Measurements from ENCODE around the gene MYH7B. TPM values are rescaled to one million over a fixed set of nuclear protein-coding genes. Genes with fewer than 3 reads are reported as not detected.

Gene MYH7B
- total RNA-seq, 1 experiment from 2014 or later, result 0.98 TPM

DNA sequence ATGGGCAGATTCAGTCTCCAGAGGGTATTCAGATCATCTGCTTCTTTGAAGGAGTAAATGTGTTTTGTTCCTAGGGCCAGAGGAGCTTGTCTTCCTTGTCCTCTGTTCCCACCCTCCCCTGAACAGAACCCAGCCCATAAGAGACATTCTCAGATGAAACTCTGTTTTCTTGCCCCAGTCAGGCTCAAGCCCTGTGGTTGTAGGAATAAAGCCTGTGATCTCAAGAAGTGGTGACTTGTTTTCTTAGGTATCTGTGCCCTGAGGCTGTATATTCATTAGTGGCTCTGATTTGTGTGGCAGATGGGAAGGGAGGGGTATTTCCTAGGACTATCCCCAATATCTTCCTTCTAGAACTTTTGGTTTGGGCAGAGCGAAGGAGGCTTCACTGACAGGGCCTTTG, 27.9 kb upstream of the MYH7B start (continued):
- TF ChIP-seq SMAD4 (CRISPR knock-in tag; IDR thresholded peaks at IDR 0.05) (no peak), PRDM15 (CRISPR knock-in tag; IDR thresholded peaks at IDR 0.05) (no peak), CBFB (CRISPR knock-in tag; IDR thresholded peaks at IDR 0.05; ENCODE audit: low read depth) (no peak)

GRCh38 chr20:34928411-34928810, 27.3 kb upstream of the MYH7B start:
- CTCF ChIA-PET, result no interaction called here
- TF ChIP-seq ZNF232 (CRISPR knock-in tag; IDR thresholded peaks at IDR 0.05) (no peak), CTCF (IDR thresholded peaks at IDR 0.05) (no peak), PRDM15 (CRISPR knock-in tag; IDR thresholded peaks at IDR 0.05) (no peak), CREM (CRISPR knock-in tag; IDR thresholded peaks at IDR 0.05) (no peak), ATF2 (CRISPR knock-in tag; IDR thresholded peaks at IDR 0.05; ENCODE audit: borderline replicate concordance, low read depth) (no peak), GTF2I (CRISPR knock-in tag; conservative IDR thresholded peaks at IDR 0.05) (no peak), E2F1 (CRISPR knock-in tag; IDR thresholded peaks at IDR 0.05) (no peak), RELA (CRISPR knock-in tag; IDR thresholded peaks at IDR 0.05; ENCODE audit: borderline replicate concordance) (no peak), RORB (CRISPR knock-in tag; IDR thresholded peaks at IDR 0.05) (no peak), ZNF121 (CRISPR knock-in tag; IDR thresholded peaks at IDR 0.05) (no peak), ELF4 (CRISPR knock-in tag; IDR thresholded peaks at IDR 0.05; ENCODE audit: low read depth) (no peak), GRHL2 (CRISPR knock-in tag; IDR thresholded peaks at IDR 0.05; ENCODE audit: insufficient replicate concordance, severe bottlenecking) (no peak), OVOL2 (CRISPR knock-in tag; IDR thresholded peaks at IDR 0.05; ENCODE audit: borderline replicate concordance) (no peak), FOXK1 (CRISPR knock-in tag; IDR thresholded peaks at IDR 0.05) (no peak)
- TF ChIP-seq, protein P1, sequence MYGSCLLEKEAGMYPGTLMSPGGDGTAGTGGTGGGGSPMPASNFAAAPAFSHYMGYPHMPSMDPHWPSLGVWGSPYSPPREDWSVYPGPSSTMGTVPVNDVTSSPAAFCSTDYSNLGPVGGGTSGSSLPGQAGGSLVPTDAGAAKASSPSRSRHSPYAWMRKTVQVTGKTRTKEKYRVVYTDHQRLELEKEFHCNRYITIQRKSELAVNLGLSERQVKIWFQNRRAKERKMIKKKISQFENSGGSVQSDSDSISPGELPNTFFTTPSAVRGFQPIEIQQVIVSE (CRISPR knock-in tag; IDR thresholded peaks at IDR 0.05; ENCODE audit: borderline replicate concordance), result no peak
- TF ChIP-seq, protein P2, sequence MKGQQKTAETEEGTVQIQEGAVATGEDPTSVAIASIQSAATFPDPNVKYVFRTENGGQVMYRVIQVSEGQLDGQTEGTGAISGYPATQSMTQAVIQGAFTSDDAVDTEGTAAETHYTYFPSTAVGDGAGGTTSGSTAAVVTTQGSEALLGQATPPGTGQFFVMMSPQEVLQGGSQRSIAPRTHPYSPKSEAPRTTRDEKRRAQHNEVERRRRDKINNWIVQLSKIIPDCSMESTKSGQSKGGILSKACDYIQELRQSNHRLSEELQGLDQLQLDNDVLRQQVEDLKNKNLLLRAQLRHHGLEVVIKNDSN (CRISPR knock-in tag; IDR thresholded peaks at IDR 0.05), result no peak
- peaks cover 44% of the 10 kb centered on the region for H3K36me3 Mint-ChIP-seq

More at GRCh38 chr20:34928411-34928810, 27.3 kb upstream of the MYH7B start:
- H3K4me3 Mint-ChIP-seq, result no peak overlapping the region
- H3K27me3 Mint-ChIP-seq (ENCODE audit: low read depth), result no peaks in the 10 kb centered on the region
- no peak overlapping the region for H3K27ac Mint-ChIP-seq
- ATAC-seq, result no peak
- no peaks in the 10 kb centered on the region for H3K9me3 Mint-ChIP-seq
- H3K4me1 Mint-ChIP-seq, result no peaks in the 10 kb centered on the region
- DNase-seq (ENCODE audit: low spot score), result no peak
- POLR2A ChIA-PET, result no interaction called here

Data from WTC11 (cell line).